ENCODE results near the gene WDR81.
"Not testable (repeated sequence)": the region's sequence is repeated elsewhere in the genome, so short reads cannot be mapped to it uniquely, and the experiment has no call there.

WDR81 gene

DNA sequence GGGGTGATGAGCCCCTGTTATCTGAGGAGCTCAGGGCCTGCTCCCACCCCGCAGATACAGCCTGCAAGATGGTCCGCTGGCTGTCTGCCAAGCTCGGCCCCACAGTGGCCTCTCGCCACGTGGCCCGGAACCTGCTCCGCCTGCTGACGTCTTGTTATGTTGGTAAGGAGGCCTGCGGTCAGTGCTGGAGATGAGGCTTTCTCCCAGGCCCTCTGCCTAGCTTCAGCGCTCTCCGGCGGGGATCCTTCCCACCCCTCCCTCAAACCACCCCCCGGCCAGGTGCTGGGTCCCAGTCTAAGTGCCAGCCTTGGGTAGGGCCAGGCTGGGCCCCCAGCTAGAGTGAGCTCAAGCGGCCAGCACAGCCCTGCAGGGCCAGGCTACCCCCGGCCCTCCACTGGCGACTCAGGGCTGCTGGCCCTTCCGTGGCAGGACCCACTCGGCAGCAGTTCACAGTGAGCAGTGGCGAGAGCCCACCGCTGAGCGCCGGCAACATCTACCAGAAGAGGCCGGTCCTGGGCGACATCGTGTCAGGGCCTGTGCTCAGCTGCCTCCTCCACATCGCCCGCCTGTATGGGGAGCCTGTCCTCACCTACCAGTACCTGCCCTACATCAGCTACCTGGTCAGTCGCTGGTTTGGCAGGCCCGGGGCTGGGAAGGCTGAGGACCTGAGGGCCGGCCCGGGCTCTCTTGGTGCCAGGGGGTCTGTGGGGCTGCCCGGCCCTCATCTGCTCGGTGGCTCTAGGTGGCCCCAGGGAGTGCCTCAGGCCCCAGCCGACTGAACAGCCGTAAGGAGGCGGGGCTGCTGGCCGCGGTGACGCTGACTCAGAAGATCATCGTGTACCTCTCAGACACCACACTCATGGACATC lies 6.1 kb downstream of the WDR81 start:
- DNase-seq (ENCODE audit: low read depth, low spot score), result no peak

DNA sequence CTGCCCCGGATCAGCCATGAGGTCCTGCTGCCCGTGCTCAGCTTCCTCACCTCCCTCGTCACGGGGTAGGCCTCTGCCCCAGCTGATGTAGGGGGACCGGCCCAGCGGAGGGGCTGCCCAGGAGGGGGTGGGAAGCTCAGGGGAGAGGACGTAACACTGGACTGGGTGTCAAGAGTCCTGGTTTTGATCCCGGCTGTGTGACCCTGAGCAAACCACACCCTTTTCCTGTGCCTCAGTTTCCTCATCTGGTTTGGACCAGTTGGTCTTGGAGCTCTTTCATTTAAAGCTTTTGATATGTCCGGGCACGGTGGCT lies 6.6 kb downstream of the WDR81 start:
- no peak for DNase-seq (ENCODE audit: low read depth, low spot score)

- DNase-seq (ENCODE audit: low read depth, low spot score), result no peak
Measured at GRCh38 chr17:1732241-1732832, 7.8 kb downstream of the WDR81 start.

GRCh38 chr17:1732833-1733321 lies 8.4 kb downstream of the WDR81 start:
- no peak for DNase-seq (ENCODE audit: low read depth, low spot score)

- DNase-seq (ENCODE audit: low read depth, low spot score), result no peak
Measured at GRCh38 chr17:1733759-1734158, 9.3 kb downstream of the WDR81 start.

GRCh38 chr17:1735418-1735817 lies 10.9 kb downstream of the WDR81 start:
- no peak for DNase-seq (ENCODE audit: low read depth, low spot score)

- no peak for DNase-seq (ENCODE audit: low read depth, low spot score)
Measured at GRCh38 chr17:1735834-1736347, 11.4 kb downstream of the WDR81 start.

GRCh38 chr17:1736348-1737281 lies 12.1 kb downstream of the WDR81 start:
- DNase-seq (ENCODE audit: low read depth, low spot score), result no peak

DNA sequence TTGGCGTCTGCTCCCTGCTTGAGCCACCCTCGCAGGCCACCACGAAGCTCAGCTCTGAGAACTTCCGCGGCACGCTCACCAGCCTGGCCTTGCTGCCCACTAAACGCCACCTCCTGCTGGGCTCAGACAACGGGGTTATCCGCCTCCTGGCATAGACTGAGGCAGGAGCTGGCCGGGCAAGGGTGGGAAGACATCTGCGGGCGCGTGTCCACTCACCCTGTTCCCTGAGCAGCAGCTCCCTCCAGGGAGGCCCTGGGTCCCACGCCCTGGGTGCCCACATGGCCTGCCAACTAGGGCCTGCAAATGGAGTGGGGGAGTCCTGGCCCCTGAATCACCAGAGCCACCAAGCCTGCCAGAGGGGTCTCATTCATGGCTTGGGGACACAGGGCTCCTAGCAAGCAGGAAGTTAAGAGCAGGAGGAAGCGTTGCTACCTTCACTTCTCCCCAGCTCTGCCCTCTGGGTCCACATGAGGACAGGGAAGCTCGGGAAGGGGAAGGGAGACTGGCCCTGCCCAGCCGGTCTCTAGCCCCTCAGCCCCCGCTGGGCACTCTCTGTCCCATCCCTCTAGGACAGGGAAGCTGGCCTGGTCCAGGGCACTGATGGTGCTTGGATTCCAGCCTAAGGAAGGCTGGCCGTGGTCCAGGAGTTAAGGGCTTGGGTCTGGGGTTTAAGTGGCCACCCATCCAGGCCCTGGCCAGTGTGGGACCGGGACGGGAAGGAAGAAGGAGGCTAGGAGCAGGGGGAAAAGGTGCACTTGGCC lies 13.2 kb downstream of the WDR81 start:
- no peak for DNase-seq (ENCODE audit: low read depth, low spot score)

DNA sequence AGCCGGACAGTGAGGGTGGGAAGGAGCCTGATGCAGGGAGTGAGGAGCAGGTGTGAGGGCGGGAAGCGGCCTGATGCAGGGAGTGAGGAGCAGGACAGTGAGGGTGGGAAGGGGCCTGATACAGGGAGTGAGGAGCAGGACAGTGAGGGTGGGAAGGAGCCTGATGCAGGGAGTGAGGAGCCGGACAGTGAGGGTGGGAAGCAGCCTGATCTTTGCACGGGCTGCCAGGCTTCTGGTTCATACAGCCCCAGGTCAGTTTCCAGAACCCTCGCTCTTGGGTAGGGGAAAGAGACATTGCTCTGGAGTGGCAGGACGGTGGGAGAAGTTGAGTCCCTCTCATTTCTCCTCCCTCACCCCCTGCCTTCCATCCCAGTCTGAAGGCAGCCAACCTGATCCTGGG lies 17.4 kb downstream of the WDR81 start:
- DNase-seq (ENCODE audit: low read depth, low spot score), result not testable (repeated sequence)

- no peak for DNase-seq (ENCODE audit: low read depth, low spot score)
Measured at GRCh38 chr17:1742371-1743087, 18.0 kb downstream of the WDR81 start, which contains the start of gene SERPINF2. Gene SERPINF2, plus strand, starts transcription at chr17:1742871. Its CDS starts 2,125 bp downstream, at chr17:1744996.

- no peak for DNase-seq (ENCODE audit: low read depth, low spot score)
Measured at GRCh38 chr17:1743088-1743439, 18.6 kb downstream of the WDR81 start.

GRCh38 chr17:1744551-1745512 lies 20.3 kb downstream of the WDR81 start:
- no peak for DNase-seq (ENCODE audit: low read depth, low spot score)

DNA sequence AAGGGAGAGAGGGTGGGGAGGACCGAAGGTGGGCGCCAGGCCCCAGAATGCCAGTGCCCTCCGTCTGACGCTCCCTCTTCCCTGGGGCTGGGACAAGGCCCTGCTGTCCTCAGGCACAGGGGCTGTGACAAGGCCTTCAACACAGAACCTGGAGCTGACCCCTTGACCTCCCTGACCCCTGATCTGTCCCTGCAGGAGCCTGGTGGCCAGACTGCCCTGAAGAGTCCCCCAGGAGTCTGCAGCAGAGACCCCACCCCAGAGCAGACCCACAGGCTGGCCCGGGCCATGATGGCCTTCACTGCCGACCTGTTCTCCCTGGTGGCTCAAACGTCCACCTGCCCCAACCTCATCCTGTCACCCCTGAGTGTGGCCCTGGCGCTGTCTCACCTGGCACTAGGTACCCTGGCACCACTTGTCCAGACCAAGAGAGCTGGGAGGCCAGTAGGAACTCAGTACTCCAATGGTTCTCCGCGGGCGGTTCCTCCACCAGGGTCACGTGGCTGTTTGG lies 21.1 kb downstream of the WDR81 start:
- DNase-seq (ENCODE audit: low read depth, low spot score), result no peak

GRCh38 chr17:1746975-1747543 lies 22.6 kb downstream of the WDR81 start:
- no peak for DNase-seq (ENCODE audit: low read depth, low spot score)

DNA sequence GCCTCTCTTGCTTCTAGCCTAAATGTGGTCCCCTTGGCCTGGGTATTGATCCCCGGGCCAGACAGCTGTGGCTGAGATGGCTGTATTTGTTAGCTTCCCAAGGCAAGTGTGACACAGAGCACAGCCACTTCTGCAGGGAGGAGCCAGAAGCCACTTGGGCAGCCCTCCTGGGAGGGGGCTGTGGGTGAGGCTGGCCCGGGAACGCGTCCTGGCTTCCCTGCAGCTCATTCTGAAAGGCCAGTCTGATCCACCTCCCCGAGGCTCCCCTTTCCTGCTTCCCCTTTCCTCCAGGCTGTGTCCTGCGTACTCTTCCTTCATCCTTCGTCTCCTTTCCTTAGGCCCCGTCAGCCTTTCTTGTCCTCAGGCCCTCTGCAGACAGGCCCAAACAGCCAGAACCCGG lies 26.1 kb downstream of the WDR81 start:
- DNase-seq (ENCODE audit: low read depth, low spot score), result no peak

DNA sequence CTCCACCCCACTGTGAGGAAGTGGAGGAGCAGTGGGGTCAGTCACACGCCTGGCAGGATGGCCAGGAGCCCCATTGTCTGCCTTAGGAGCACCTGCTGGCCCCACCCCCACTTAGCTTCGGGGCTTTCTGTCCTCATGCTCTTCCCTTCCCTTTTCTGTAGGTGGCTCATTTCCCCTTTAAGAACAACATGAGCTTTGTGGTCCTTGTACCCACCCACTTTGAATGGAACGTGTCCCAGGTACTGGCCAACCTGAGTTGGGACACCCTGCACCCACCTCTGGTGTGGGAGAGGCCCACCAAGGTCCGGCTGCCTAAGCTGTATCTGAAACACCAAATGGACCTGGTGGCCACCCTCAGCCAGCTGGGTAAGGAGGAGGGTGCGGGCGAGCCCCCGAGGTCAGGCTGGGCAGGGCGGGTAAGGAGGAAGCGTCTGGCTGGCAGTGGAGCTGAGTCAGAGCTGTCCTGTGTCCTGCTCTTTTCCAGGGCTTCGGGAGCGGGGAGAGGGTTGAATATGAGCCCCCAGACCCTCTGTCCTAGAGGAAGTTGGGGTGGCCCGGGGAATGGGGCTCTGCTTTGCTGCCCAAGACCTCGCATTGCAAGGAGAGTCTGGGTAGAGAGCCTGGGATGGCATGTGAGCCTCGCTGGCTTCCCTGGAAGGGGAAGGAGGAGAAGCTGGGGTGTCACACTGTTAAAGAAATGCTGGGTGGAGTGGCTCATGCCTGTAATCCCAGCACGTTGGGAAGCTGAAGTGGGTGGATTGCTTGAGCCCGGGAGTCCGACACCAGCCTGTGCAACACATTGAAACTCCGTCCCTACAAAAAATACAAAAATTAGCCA lies 28.1 kb downstream of the WDR81 start:
- no peak for DNase-seq (ENCODE audit: low read depth, low spot score)
